ENCODE data around the gene CDK11B.
"Not testable (repeated sequence)": the region's sequence is repeated elsewhere in the genome, so short reads cannot be mapped to it uniquely, and the experiment has no call there.

CDK11B gene

GRCh38 chr1:1597275-1597930 lies 61.4 kb downstream of the CDK11B start:
- no peak for DNase-seq

GRCh38 chr1:1596493-1597274 lies 62.1 kb downstream of the CDK11B start:
- no peak for DNase-seq

GRCh38 chr1:1595341-1595740 lies 63.5 kb downstream of the CDK11B start:
- not testable (repeated sequence) for DNase-seq

GRCh38 chr1:1594602-1595260 lies 64.1 kb downstream of the CDK11B start:
- no peak for DNase-seq

- no peak for DNase-seq
Measured at GRCh38 chr1:1593834-1594601, 64.8 kb downstream of the CDK11B start.

GRCh38 chr1:1591452-1591851 lies 67.4 kb downstream of the CDK11B start:
- no peak for DNase-seq

Measured in CD4-positive, alpha-beta T cell treated with Interleukin-15 for 1 hour (primary cell).